Umbilical cord (tissue), 2 donors: ENCODE data around the gene PPEF2. TPM values are rescaled to one million over a fixed set of nuclear protein-coding genes. Genes with fewer than 3 reads are reported as not detected.

Source experiments
- DNase-seq: peaks from one replicate; pipeline ENCODE4 v3.0.0-alpha.2; 2015; ENCODE audit warnings: low spot score
- total RNA-seq: library from RNA; depleted of rRNA; stranded (reverse); fragments of >200 nt; gene quantifications from one replicate; pipeline ENCODE4 v1.2.3, GENCODE V29; 2014; ENCODE audit warnings: low replicate concordance; ENCODE audit not compliant: insufficient read depth

The PPEF2 gene
- total RNA-seq, 1 donor from 2014 or later = 6.3 TPM

- no peak for DNase-seq
Observed at GRCh38 chr4:75898536-75898935, 3.7 kb downstream of the PPEF2 start.

DNA sequence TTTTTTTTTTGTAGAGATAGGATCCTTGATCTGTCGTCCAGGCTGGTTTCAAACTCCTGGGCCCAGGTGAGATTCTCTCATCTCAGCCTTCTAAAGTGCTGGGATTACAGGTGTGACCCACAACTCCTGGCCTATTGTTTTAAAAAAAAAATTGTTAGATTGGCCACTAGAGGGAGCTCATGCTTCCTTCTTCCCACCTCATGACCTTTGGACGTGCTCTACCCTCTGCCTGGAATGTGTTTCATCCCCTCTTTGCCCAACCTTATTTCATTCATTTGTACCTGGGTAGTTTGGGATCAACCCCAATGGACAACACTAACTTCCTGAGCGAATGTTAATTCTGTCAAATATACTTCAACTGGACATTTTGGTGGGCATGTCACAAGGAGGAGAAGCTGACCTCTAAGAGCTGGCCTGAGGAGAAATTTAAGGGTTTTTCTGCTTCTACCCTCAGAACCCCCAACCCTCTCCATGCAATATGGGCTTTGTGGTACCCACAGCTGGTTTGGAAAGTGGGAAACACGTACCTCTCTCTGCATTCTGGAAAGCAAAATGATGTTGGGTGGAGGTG is 6.4 kb downstream of the PPEF2 start:
- DNase-seq = no peak

DNA sequence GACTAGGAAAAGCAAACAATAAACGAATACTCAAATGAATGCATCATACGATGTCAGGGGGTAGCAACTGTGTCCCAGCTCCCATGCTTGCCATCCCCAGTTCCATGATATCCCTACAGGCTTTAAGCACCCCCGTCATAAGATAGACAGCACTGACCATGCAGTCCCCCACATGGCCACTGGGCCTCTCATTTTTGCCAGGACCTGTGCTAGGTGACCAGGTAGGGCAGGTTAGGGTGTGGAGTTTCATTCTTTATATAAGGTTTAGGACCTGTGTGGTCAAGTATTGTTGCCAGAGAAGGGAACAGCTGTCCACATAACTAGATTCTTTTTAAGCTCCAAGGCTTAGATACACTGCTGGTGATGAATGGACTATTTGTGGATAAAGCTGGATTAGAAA is 9.7 kb downstream of the PPEF2 start:
- DNase-seq = no peak

DNA sequence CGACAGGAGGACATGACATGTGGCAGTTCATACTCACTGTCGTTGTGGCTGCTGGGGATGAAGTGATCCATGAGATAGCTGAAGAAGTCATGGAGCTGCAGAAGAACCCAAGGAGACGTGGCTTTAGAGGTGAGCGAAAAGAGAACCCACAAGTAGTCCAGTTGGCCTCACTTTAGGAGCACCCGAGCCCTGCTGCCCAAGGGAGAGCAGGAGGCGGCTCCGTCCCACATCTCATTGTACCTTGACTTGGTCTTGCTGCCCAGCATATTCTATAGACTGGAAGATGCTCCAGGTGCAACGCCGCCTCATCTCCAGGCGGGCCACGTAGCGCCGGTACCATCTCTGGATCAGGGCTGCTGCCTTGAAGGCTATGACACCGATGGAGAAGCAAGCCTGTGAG is 10.6 kb downstream of the PPEF2 start:
- DNase-seq = no peak

- DNase-seq = no peak
Observed at GRCh38 chr4:75889537-75890199, 12.6 kb downstream of the PPEF2 start.

DNA sequence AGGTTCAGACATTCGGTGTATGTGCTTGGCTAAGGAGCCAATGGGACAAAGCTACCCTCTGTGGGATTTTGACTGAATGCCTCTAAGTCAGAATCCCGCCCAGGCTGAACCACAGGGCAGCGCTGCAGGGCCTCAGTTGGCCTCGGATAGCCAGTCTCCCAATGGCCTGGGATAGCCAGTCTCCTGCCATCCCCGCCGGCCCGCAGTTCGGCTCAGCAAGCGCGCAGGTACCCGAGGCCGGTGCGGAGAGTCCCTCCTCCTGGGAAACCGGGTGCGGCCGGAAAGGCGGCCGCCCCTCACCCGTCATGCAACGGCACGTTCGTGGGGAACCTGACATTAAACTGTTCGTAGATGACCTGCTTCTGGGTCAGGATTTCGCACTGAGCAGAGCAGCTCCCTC is 16.1 kb downstream of the PPEF2 start:
- no peak for DNase-seq

- DNase-seq = no peak
Observed at GRCh38 chr4:75881476-75881875, 20.8 kb downstream of the PPEF2 start.

DNA sequence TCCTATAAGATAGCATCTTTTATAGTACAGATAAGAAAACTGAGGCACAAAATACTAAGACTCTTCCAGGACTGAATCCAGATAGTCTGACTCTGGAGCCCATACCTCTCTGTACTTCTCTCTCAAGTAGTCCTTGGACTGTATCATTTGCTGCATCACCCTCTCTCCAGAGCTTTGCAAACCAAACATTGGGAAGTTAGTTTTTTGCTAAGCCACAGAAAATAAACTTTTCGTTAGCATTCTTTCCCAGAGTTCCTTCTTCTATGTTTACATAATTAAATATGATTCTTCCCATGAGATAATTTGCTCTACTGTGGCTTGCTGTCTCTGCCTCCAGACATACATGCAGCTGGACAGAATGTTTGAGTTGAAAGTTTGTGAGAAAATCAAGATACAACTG is 22.0 kb downstream of the PPEF2 start:
- DNase-seq = no peak

DNA sequence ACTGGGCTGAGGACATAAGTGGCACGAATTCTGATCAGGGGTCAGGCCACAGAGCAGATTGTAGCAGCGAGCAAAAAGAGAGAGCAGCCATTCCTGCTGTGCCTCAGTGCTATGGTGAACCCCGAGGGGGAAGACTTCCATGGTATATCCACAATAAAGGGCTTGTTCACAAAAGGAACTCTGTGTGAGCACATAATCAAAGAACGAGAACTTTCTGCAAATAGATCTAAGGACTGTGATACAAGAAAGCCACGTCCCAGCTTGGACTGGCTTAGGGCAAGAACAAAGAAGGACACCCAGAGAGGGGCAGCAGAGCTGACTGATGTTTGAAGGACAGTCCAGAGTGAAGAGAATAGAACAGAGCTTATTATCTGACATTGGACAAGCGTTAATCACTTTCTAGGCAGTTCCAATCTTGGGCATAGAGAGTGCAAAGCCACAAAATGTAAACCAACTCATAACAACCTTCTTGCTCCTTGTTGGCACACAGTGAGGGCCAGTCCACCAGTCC is 24.0 kb downstream of the PPEF2 start:
- no peak for DNase-seq

GRCh38 chr4:75876218-75876617 is 26.0 kb downstream of the PPEF2 start:
- no peak for DNase-seq

GRCh38 chr4:75869100-75869499 is 33.2 kb downstream of the PPEF2 start:
- DNase-seq = no peak

GRCh38 chr4:75867130-75867529 is 35.1 kb downstream of the PPEF2 start:
- no peak for DNase-seq

GRCh38 chr4:75860606-75861005 is 41.6 kb downstream of the PPEF2 start:
- no peak for DNase-seq

- no peak for DNase-seq
Observed at GRCh38 chr4:75858721-75859120, 43.5 kb downstream of the PPEF2 start.

GRCh38 chr4:75849461-75849860 is 52.8 kb downstream of the PPEF2 start:
- no peak for DNase-seq

- DNase-seq = no peak
Observed at GRCh38 chr4:75848891-75849290, 53.4 kb downstream of the PPEF2 start.

DNA sequence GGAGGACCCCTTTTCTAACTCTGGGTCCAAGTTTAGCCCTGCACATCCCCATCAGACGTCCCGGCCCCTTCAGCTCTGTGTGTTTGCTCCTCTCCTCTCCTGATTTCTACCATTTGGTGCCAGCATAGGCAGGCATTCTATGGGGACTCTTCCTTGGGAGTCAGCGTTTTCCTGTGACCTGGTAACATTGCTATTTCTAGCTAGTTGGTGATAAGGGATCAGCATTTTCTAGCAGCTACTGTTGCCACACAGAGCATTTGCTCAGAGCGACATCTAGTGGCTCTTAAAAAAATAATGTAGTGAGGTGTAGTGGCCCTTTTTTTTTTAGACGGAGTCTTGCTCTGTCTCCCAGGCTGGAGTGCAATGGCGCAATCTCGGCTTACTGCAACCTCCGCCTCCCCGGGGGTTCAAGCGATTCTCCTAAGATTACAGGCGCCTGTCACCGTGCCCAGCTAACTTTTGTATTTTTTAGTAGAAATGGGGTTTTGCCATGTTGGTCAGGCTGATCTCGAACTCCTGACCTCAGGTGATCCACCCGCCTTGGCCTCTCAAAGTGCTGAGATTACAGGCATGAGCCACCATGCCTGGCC is 54.0 kb downstream of the PPEF2 start:
- peak; percentile 79 for DNase-seq

DNA sequence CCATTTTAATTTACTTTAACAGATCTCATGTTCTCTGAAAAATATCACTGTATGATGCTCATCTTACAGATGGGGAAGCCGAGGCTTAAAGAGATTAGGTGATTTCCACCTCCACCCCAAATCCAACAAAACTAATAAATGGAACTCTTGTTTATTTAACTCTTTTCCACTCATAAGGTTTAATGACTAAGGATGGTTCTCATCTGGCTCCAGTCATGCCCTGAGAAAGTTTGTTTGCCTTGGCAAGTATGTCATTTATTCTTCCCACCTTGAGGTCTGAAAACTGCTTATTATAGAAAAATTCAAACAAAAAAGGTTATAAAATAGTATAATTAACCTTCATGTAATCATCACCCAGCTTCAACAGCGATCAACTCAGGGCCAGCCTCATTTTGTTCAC is 56.3 kb downstream of the PPEF2 start:
- DNase-seq = no peak

GRCh38 chr4:75844151-75844662 is 58.0 kb downstream of the PPEF2 start:
- peak; percentile 24 for DNase-seq

GRCh38 chr4:75843596-75843995 is 58.7 kb downstream of the PPEF2 start:
- no peak for DNase-seq

- DNase-seq = no peak
Observed at GRCh38 chr4:75841641-75842520, 60.4 kb downstream of the PPEF2 start.

- DNase-seq = no peak
Observed at GRCh38 chr4:75834772-75835154, 67.5 kb downstream of the PPEF2 start.
